Keratinocyte (primary cell): ENCODE results near the gene AP3B1. TPM values are rescaled to one million over a fixed set of nuclear protein-coding genes. Genes with fewer than 3 reads are reported as not detected.

Source experiments
- DNase-seq: peaks from one replicate; pipeline ENCODE4 v3.0.0-alpha.2; 2011; ENCODE audit warnings: low read depth, missing footprints, low spot score
- FAIRE-seq: peaks from 2 replicates; lab custom pipeline; 2011; peaks lifted over from hg19 to GRCh38; lab: Jason Lieb, UNC
- H2AFZ ChIP-seq: 2 replicates; pipeline ENCODE4 v1.6.0; 2012; ENCODE audit warnings: low read length, control low read depth, inconsistent platforms; ENCODE audit not compliant: control insufficient read depth
- H3K27ac ChIP-seq: 2 replicates; pipeline ENCODE4 v1.5.1; 2011; ENCODE audit warnings: low read length; ENCODE audit not compliant: control insufficient read depth, insufficient read depth
- H3K27me3 ChIP-seq: 3 replicates; pipeline ENCODE4 v1.6.0; 2011; ENCODE audit warnings: low read length; ENCODE audit not compliant: control insufficient read depth, insufficient read depth; ENCODE audit errors: extremely low read depth
- H3K36me3 ChIP-seq, 2 experiments: 2 replicates in 1 of 2; 3 replicates in 1 of 2; pipeline ENCODE4 v1.5.1; 2011; ENCODE audit warnings: low read length in 2 of 2, mild to moderate bottlenecking in 1 of 2; ENCODE audit not compliant: control insufficient read depth in 2 of 2, insufficient read depth in 2 of 2; ENCODE audit errors: extremely low read depth in 1 of 2
- H3K4me1 ChIP-seq: 3 replicates; pipeline ENCODE4 v1.5.1; 2011; ENCODE audit warnings: low read length; ENCODE audit not compliant: control insufficient read depth, insufficient read depth; ENCODE audit errors: extremely low read depth
- H3K4me2 ChIP-seq: 3 replicates; pipeline ENCODE4 v1.6.0; 2011; ENCODE audit warnings: low read depth, low read length; ENCODE audit not compliant: control insufficient read depth, insufficient read depth; ENCODE audit errors: extremely low read depth
- H3K4me3 ChIP-seq, 3 experiments: fragments of 200-600 bp in 1 of 3; sonication (generic) in 1 of 3; 2 replicates in 2 of 3; 3 replicates in 1 of 3; pipeline ENCODE4 v1.5.1; 2011 to 2016; ENCODE audit warnings: low read length in 3 of 3, mild to moderate bottlenecking in 3 of 3, control low read depth in 2 of 3, inconsistent platforms in 1 of 3, low read depth in 1 of 3, mixed read lengths in 1 of 3, mixed run types in 1 of 3, moderate library complexity in 1 of 3; ENCODE audit not compliant: control insufficient read depth in 2 of 3, insufficient read depth in 2 of 3; ENCODE audit errors: extremely low read depth in 1 of 3
- H3K79me2 ChIP-seq: 2 replicates; pipeline ENCODE4 v1.6.0; 2012; ENCODE audit warnings: low read length; ENCODE audit not compliant: control insufficient read depth, insufficient read depth
- H3K9ac ChIP-seq: 3 replicates; pipeline ENCODE4 v1.6.0; 2011; ENCODE audit warnings: low read length; ENCODE audit not compliant: control insufficient read depth, insufficient read depth; ENCODE audit errors: extremely low read depth
- H3K9me1 ChIP-seq: 3 replicates; pipeline ENCODE4 v1.6.0; 2011; ENCODE audit warnings: low read length; ENCODE audit not compliant: control insufficient read depth, insufficient read depth; ENCODE audit errors: extremely low read depth
- H3K9me3 ChIP-seq: 2 replicates; pipeline ENCODE4 v1.5.1; 2012; ENCODE audit warnings: low read depth, low read length; ENCODE audit not compliant: control insufficient read depth
- H4K20me1 ChIP-seq: 3 replicates; pipeline ENCODE4 v1.6.0; 2011; ENCODE audit warnings: low read length; ENCODE audit not compliant: control insufficient read depth, insufficient read depth; ENCODE audit errors: extremely low read depth
- CTCF ChIP-seq, 3 experiments: IDR thresholded peaks in 1 of 3; conservative IDR thresholded peaks in 1 of 3; optimal IDR thresholded peaks in 1 of 3; 2 replicates in 2 of 3; 3 replicates in 1 of 3; pipeline versions ENCODE3 to v1.5.1; 2011; ENCODE audit warnings: low read length in 3 of 3, mild to moderate bottlenecking in 3 of 3, moderate library complexity in 2 of 3, control low read depth in 1 of 3, inconsistent platforms in 1 of 3; ENCODE audit not compliant: insufficient read depth in 2 of 3; ENCODE audit errors: extremely low read depth in 1 of 3
- EZH2 ChIP-seq: IDR thresholded peaks from one replicate; pipeline ENCODE4 v1.6.1; 2012; ENCODE audit warnings: inconsistent platforms, mild to moderate bottlenecking, low read length, moderate library complexity
- dilution Hi-C: fragments of 300-500 bp; cut with MboI; formaldehyde crosslinking; loops from one replicate; pipeline ENCODE4 v1.7.0; 2020; ENCODE audit warnings: low sequenced_read_pairs; ENCODE audit not compliant: extremely low pct_ligation_motif_present
- polyA plus RNA-seq, 5 experiments: library from polyadenylated mRNA; depleted of rRNA in 3 of 5; stranded (reverse) in 3 of 5; stranded (forward) in 1 of 5; unstranded in 1 of 5; fragments of >200 nt; gene quantifications; 1 replicate in 1 of 5; 2 replicates in 3 of 5; 3 replicates in 1 of 5; pipeline versions ENCODE4 v1.2.1 to v1.2.3, GENCODE V29; 2011 to 2012; ENCODE audit warnings: missing spikeins in 2 of 5, low read depth in 1 of 5, low replicate concordance in 1 of 5

AP3B1 gene
- polyA plus RNA-seq, 1 donor (not counting 4 experiments of a cell fraction or from before 2014, with no cell fraction given) = 65.1 TPM

DNA sequence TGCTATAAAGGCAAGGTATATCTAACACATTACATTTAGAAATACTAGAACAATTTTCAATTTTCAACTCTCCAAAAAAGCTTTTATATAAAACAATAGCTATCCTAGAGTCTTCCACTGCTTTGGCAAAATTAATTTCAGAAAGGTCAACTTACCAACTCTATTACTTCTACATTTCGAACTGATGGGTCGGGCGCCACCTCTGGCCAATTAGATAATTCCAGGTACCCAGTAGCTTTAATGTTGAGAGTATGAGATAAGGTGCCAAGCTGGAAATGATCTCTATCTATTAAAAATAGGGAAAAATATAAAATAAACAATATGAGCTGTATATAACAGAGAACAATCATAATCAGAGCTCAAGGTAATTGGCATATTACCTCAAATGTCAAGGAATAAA, 166.6 kb downstream of the AP3B1 start:
- Histone ChIP-seq H3K27me3 (no peaks in the 10 kb centered on the region), H3K27ac (no peak overlapping the region), H3K9ac (no peak overlapping the region), H3K9me3 (no peaks in the 10 kb centered on the region), H3K9me1 (no peaks in the 10 kb centered on the region), H3K36me3 (no peaks in the 10 kb centered on the region), H3K79me2 (no peaks in the 10 kb centered on the region), H3K4me2 (no peak overlapping the region), H3K4me1 (no peaks in the 10 kb centered on the region), H4K20me1 (no peaks in the 10 kb centered on the region), H3K4me3 (no peak overlapping the region), H2AFZ (no peak overlapping the region)
- DNase-seq (no peak), FAIRE-seq (no peak)
- TF ChIP-seq EZH2 (no peak), CTCF (optimal IDR thresholded peaks at IDR 0.05 in 1 of 3, IDR thresholded peaks at IDR 0.05 in 1 of 3, conservative IDR thresholded peaks at IDR 0.05 in 1 of 3; ENCODE audit: extremely low read depth in 1 of 3, insufficient read depth in 2 of 3, low read length in 3 of 3) (peak; percentile 17 to 34 (median 21))
- dilution Hi-C loops = no loop called here

GRCh38 chr5:78126536-78126935, 168.0 kb downstream of the AP3B1 start:
- dilution Hi-C loops = no loop called here
- Histone ChIP-seq H3K9me1 (no peaks in the 10 kb centered on the region), H4K20me1 (no peaks in the 10 kb centered on the region), H3K36me3 (no peaks in the 10 kb centered on the region), H3K27ac (no peak overlapping the region), H3K4me1 (no peaks in the 10 kb centered on the region), H3K9ac (no peak overlapping the region), H3K9me3 (no peaks in the 10 kb centered on the region), H3K27me3 (no peaks in the 10 kb centered on the region), H3K4me2 (no peak overlapping the region), H2AFZ (no peak overlapping the region), H3K4me3 (no peak overlapping the region), H3K79me2 (no peaks in the 10 kb centered on the region)
- no peak for TF ChIP-seq EZH2
- no peak for TF ChIP-seq CTCF (optimal IDR thresholded peaks at IDR 0.05 in 1 of 3, IDR thresholded peaks at IDR 0.05 in 1 of 3, conservative IDR thresholded peaks at IDR 0.05 in 1 of 3; ENCODE audit: extremely low read depth in 1 of 3, insufficient read depth in 2 of 3, low read length in 3 of 3)
- no peak for DNase-seq
- no peak for FAIRE-seq
